ENCODE data around the gene TTYH2.

- no peak for TF ChIP-seq CTCF (IDR thresholded peaks at IDR 0.05; ENCODE audit: insufficient read depth, low read length, poor library complexity, severe bottlenecking)
- no peak for TF ChIP-seq EZH2phosphoT487 (conservative IDR thresholded peaks at IDR 0.05; ENCODE audit: low read length)
Observed at GRCh38 chr17:74197801-74198200, 15.6 kb upstream of the TTYH2 start.
